HL-60 (cell line): ENCODE measurements around the gene AADACL3.

Source experiments
- DNase-seq, 2 experiments: peaks; one replicate each; pipeline ENCODE4 v3.0.0-alpha.2; 2010 to 2020; ENCODE audit warnings: low read depth in 1 of 2, low spot score in 1 of 2
- H3K27ac ChIP-seq: fragments of 250-450 bp; sonication (Bioruptor Pico); replicated peaks from 2 replicates; pipeline ENCODE4 v1.5.1; 2020; ENCODE audit warnings: mild to moderate bottlenecking, moderate library complexity
- H3K27me3 ChIP-seq: fragments of 250-450 bp; sonication (Bioruptor Pico); 2 replicates; pipeline ENCODE4 v1.5.1; 2021; ENCODE audit warnings: mild to moderate bottlenecking, moderate library complexity; ENCODE audit not compliant: insufficient read depth, poor library complexity, severe bottlenecking
- H3K4me3 ChIP-seq: replicated peaks from 2 replicates; pipeline ENCODE4 v1.5.1; 2011; ENCODE audit warnings: mild to moderate bottlenecking, control low read depth, low read length; ENCODE audit not compliant: insufficient read depth
- CTCF ChIP-seq: IDR thresholded peaks from one replicate; pipeline ENCODE4 v1.5.1; 2011; ENCODE audit warnings: low read length, control low read depth, inconsistent platforms; ENCODE audit not compliant: insufficient read depth
- GABPA ChIP-seq: IDR thresholded peaks from 2 replicates; pipeline ENCODE4 v1.6.1; 2012; ENCODE audit warnings: low read depth
- POLR2AphosphoS5 ChIP-seq: IDR thresholded peaks from 2 replicates; pipeline ENCODE4 v1.6.1; 2012; ENCODE audit warnings: low read depth
- SPI1 ChIP-seq: IDR thresholded peaks from 2 replicates; pipeline ENCODE4 v1.6.1; 2012; ENCODE audit warnings: low read depth, mild to moderate bottlenecking, borderline replicate concordance
- TF ChIP-seq, protein P1 (sequence below): IDR thresholded peaks from 2 replicates; pipeline ENCODE4 v1.6.1; 2012; ENCODE audit warnings: low read depth; ENCODE audit not compliant: insufficient replicate concordance

Gene AADACL3

GRCh38 chr1:12714710-12715475 is 1.0 kb upstream of the AADACL3 start:
- Histone ChIP-seq H3K27ac (peak overlapping the region; percentile 63), H3K27me3 (no peaks in the 10 kb centered on the region), H3K4me3 (no peak overlapping the region)
- TF ChIP-seq SPI1, result no peak
- TF ChIP-seq GABPA, result no peak
- TF ChIP-seq, protein P1, sequence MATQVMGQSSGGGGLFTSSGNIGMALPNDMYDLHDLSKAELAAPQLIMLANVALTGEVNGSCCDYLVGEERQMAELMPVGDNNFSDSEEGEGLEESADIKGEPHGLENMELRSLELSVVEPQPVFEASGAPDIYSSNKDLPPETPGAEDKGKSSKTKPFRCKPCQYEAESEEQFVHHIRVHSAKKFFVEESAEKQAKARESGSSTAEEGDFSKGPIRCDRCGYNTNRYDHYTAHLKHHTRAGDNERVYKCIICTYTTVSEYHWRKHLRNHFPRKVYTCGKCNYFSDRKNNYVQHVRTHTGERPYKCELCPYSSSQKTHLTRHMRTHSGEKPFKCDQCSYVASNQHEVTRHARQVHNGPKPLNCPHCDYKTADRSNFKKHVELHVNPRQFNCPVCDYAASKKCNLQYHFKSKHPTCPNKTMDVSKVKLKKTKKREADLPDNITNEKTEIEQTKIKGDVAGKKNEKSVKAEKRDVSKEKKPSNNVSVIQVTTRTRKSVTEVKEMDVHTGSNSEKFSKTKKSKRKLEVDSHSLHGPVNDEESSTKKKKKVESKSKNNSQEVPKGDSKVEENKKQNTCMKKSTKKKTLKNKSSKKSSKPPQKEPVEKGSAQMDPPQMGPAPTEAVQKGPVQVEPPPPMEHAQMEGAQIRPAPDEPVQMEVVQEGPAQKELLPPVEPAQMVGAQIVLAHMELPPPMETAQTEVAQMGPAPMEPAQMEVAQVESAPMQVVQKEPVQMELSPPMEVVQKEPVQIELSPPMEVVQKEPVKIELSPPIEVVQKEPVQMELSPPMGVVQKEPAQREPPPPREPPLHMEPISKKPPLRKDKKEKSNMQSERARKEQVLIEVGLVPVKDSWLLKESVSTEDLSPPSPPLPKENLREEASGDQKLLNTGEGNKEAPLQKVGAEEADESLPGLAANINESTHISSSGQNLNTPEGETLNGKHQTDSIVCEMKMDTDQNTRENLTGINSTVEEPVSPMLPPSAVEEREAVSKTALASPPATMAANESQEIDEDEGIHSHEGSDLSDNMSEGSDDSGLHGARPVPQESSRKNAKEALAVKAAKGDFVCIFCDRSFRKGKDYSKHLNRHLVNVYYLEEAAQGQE, result no peak
- no peak for TF ChIP-seq POLR2AphosphoS5
- no peak for TF ChIP-seq CTCF
- peak in 1 of 2 experiments; percentile 74 for DNase-seq

DNA sequence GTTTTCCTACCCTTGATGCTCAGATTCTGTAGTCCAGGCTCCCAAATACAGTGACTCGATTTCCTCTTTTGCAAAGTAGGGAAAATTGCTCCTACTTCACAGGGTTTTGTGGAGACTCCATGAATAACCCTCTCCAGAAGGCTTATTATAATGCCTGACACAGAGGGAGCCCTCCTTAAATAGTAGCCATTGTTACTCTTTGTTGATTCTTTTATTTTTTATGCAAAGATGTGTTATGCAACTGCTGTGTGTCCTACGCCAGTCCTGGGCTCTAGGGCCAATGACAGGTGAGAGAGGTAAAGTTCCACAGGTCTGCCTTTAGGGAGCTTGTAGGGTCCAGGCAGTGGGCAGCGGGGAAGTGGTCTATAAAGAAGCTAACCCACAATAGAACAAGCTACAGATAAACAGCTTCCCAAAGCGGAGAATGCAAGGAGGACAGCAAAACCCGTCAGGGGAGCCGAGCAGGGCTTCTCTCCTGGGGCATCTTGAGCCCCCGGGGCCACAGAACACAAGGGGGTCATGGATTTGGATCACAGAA is 1.5 kb downstream of the AADACL3 start:
- Histone ChIP-seq H3K27ac (no peak overlapping the region), H3K4me3 (no peak overlapping the region), H3K27me3 (no peaks in the 10 kb centered on the region)
- DNase-seq, result no peak
- TF ChIP-seq GABPA (no peak), SPI1 (no peak), CTCF (no peak), POLR2AphosphoS5 (no peak)
- TF ChIP-seq, protein P1, result no peak

DNA sequence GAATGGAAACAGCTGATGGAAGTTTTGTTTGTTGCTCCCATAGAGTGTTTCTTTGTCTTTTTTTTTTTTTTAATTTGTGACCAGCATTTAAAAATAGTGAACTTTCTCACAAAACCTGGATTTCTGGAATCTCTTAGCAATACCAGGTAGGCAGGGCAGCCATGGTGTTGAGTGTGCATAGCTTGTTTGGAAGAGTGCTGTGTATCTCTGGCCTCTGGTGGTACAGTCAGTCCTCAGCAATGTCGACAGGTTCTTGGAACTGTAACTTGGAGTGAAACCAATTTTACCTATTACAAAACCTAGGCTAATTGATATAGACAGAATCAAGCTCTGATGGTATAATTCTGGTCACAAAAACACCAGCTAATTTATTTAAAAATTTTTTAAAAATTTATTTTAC is 6.7 kb downstream of the AADACL3 start:
- Histone ChIP-seq H3K27me3 (peaks cover 2% of the 10 kb centered on the region), H3K27ac (no peak overlapping the region)

More for the DNA sequence above, 6.7 kb downstream of the AADACL3 start:
- no peak for DNase-seq
- TF ChIP-seq GABPA, result no peak
- no peak for TF ChIP-seq SPI1
- no peak for TF ChIP-seq POLR2AphosphoS5
- TF ChIP-seq CTCF, result no peak
- TF ChIP-seq, protein P1, result no peak
- H3K4me3 ChIP-seq, result no peak overlapping the region
